ENCODE measurements around the gene VPS37C. TPM values are rescaled to one million over a fixed set of nuclear protein-coding genes. Genes with fewer than 3 reads are reported as not detected.

Gene VPS37C
- total RNA-seq, 1 experiment from 2014 or later, result 23.1 TPM

- H3K79me2 ChIP-seq (ENCODE audit: insufficient read depth, low read length), result no peaks in the 10 kb centered on the region
- no peak overlapping the region for H3K27ac ChIP-seq (ENCODE audit: low read depth, low read length)
- no TSS peak for BruUV-seq (replicated peaks)
- H3K4me1 ChIP-seq (ENCODE audit: control insufficient read depth in 1 of 2, insufficient read depth in 2 of 2, low read length in 2 of 2), result no peaks in the 10 kb centered on the region
- TF ChIP-seq POLR2AphosphoS5 (IDR thresholded peaks at IDR 0.05; ENCODE audit: low read depth, low read length), result no peak
- no peak for TF ChIP-seq SRF (IDR thresholded peaks at IDR 0.05; ENCODE audit: low read depth)
- no peak for TF ChIP-seq CBX3 (IDR thresholded peaks at IDR 0.05; ENCODE audit: low read depth)
- TF ChIP-seq CTCF (IDR thresholded peaks at IDR 0.05 in 2 of 3, conservative IDR thresholded peaks at IDR 0.05 in 1 of 3; ENCODE audit: borderline replicate concordance in 1 of 3, insufficient read depth in 1 of 3, low read depth in 2 of 3, low read length in 2 of 3), result no peak
- no peak for TF ChIP-seq ZFX (IDR thresholded peaks at IDR 0.05)
- TF ChIP-seq EGR1 (IDR thresholded peaks at IDR 0.05; ENCODE audit: low read depth), result no peak
- no peak for TF ChIP-seq YY1 (IDR thresholded peaks at IDR 0.05; ENCODE audit: extremely low read depth, insufficient replicate concordance, low read depth, low read length)
- no peak for TF ChIP-seq FOSL1 (IDR thresholded peaks at IDR 0.05; ENCODE audit: low read depth)
- no peak for TF ChIP-seq ELF1 (IDR thresholded peaks at IDR 0.05; ENCODE audit: borderline replicate concordance, low read depth)
- TF ChIP-seq EZH2 (IDR thresholded peaks at IDR 0.05), result no peak
- TF ChIP-seq ZBTB33 (IDR thresholded peaks at IDR 0.05; ENCODE audit: extremely low read depth, insufficient replicate concordance, low read length), result no peak
- TF ChIP-seq RAD21 (IDR thresholded peaks at IDR 0.05; ENCODE audit: low read depth), result no peak
- no peak for TF ChIP-seq CEBPB (IDR thresholded peaks at IDR 0.05; ENCODE audit: low read depth)
- no peaks in the 10 kb centered on the region for H3K27me3 ChIP-seq (ENCODE audit: insufficient read depth, low read length)
- no peak overlapping the region for H3K4me3 ChIP-seq (replicated peaks in 1 of 2; ENCODE audit: low read depth in 1 of 2, low read length in 2 of 2)
- CTCF ChIA-PET, result interaction anchor here (0.7 kb wide), 1 partner anchor 141 kb away, joined by 3 read pairs; no protein-coding TSS in a partner anchor
- H4K20me1 ChIP-seq (ENCODE audit: insufficient read depth), result no peaks in the 10 kb centered on the region
- H3K36me3 ChIP-seq (ENCODE audit: control insufficient read depth in 1 of 2, insufficient read depth in 2 of 2, low read length in 2 of 2), result no peaks in the 10 kb centered on the region
- H3K9me2 ChIP-seq (ENCODE audit: insufficient read depth), result no peaks in the 10 kb centered on the region
- POLR2A ChIA-PET, result no interaction called here
- no peak overlapping the region for H2AFZ ChIP-seq (ENCODE audit: low read depth, low read length, poor library complexity, severe bottlenecking)
- H3K4me2 ChIP-seq (ENCODE audit: low read length), result no peak overlapping the region
- H3K9ac ChIP-seq (ENCODE audit: low read length), result no peak overlapping the region
- no peak for DNase-seq (ENCODE audit: low read depth, low spot score)
- intact Hi-C loops (cut with micrococcal nuclease), result no loop called here
- no peak for ATAC-seq
- RAD21 ChIA-PET (ENCODE audit: low non-redundant PET in 1 of 2, low total read pairs in 2 of 2, uncharacterized antibody in 2 of 2, unreplicated experiment in 2 of 2), result no interaction called here
- H3K9me3 ChIP-seq (ENCODE audit: control insufficient read depth in 1 of 2, insufficient read depth in 1 of 2, low read depth in 1 of 2, low read length in 2 of 2), result no peaks in the 10 kb centered on the region
Measured at GRCh38 chr11:61111050-61111435, 50.2 kb downstream of the VPS37C start.

All from HCT116 (cell line).